GM10266 (cell line): ENCODE measurements around the gene GAP43.

Experiments
- DNase-seq: peaks from one replicate; pipeline ENCODE4 v3.0.0; 2012; ENCODE audit errors: extremely low spot score
- CTCF ChIP-seq: IDR thresholded peaks from 2 replicates; pipeline ENCODE4 v1.5.1; 2012; ENCODE audit warnings: mild to moderate bottlenecking, low read depth; ENCODE audit not compliant: control insufficient read depth, insufficient read depth; ENCODE audit errors: missing control alignments

GAP43 gene

DNA sequence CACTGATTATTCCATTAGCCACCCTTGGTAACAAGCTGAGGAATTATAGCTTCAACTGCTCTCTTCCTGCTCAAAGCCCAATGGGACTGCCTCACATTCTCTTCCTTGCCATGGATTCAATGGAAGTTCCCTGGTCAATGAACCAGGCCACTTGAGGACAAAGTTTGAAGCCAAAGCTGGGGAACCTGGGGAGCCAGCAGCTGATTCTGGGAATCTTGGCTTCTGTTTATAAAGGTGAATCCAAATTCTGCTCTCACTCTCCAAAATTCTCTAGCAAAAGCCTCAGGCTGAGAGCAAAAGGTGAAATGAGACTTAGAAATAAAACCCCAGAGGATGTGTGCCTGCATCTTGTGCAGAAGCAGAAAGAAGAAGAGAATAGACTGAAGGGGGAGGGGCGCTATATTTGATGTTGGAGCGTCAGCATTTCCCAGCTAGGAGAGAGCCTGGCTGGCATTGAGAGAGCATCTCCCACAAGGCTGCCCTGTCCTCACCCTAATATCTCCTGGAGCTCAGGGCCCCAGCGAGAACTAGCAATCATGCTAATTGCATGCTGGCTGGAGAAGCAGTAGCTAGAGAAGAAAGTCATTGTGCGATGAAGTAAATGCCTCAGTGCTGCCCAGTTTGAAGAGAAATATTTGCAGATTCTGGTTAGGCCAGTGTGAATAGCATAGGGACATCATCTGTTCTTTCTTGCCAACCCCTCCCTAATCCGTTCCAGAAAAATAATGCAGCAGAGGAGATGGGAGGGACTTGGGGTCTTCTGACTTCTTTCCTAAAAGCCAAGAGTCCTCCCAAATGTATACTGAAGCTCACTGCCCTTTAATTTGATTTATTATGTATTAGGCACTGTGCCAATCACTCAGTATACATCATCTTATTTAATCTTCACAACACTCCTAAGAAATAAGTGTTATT, 34.9 kb upstream of the GAP43 start:
- TF ChIP-seq CTCF, result no peak
- DNase-seq, result no peak

- DNase-seq, result no peak
- TF ChIP-seq CTCF, result no peak
Measured at GRCh38 chr3:115590873-115591272, 32.4 kb upstream of the GAP43 start.

DNA sequence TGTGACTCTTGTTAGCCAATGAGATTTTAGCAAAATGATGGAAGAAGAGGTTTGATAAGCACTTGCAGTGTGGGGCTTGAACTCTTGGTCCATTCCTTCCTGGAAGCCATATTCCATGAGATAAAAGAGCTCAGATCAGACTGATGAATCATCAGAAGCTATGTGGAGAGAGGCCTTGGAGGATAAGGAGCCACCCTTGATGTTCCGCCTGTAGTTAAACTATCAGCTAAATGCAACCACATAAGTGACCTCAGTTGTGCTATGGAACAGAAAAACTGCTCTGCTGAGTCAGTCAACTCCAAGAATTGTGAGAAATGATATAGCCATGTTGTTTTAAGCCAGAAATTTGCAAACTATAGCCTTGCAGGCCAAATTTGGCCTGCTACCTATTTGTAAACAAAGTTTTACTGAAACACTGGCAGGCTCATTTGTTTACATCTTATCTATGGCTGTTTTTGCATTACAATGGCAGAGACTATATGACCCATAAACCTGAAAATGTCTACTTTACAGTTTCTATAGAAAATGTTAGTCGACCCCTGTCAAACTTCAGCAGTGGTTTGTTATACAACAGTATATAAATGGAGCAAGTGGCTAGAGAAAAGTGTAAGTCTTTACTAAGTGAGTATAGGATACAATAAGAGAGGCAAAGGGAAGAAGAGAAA, 27.6 kb upstream of the GAP43 start:
- DNase-seq, result no peak
- no peak for TF ChIP-seq CTCF

DNA sequence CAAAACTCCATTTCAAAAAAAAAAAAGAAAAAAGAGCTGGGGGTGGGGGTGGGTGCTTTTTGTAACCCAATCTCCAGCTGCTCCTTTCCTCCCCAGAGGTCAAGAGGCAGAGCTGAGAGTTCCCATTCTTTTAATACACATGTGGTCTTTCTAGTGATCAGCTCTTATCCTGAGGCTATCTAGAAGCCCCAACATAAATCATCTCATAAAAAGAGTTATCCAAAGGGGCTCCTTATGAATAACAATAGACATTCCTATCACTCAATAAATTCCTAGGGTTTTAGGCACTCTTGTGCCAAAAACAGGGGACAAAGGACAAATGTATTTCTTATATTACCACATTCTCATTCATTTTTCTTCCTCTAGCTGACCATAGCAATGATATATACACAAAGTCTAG, 25.1 kb upstream of the GAP43 start:
- TF ChIP-seq CTCF, result no peak
- no peak for DNase-seq

GRCh38 chr3:115602194-115602593, 21.1 kb upstream of the GAP43 start:
- TF ChIP-seq CTCF, result no peak
- DNase-seq, result no peak

DNA sequence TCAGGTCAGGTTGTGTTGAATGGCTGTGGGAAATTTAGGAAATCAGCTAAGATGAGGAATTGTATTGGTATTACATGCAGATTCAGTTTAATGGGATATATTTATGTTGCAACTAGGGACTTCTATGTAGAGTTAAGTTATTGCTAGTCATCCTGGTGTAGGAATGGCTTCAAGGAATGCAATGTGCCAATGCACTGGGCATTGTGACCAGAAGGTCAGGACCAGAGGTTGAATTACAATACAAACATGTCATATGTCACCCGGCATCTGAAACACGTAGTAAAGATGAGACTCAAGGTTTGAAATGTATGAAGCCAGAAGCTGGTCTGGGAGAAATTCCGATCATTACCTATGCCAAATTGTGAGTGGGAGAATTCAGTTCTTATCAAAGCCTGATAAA, 11.7 kb upstream of the GAP43 start:
- no peak for DNase-seq
- no peak for TF ChIP-seq CTCF
